Panc1 (cell line): ENCODE data around the gene OTOG. TPM values are rescaled to one million over a fixed set of nuclear protein-coding genes. Genes with fewer than 3 reads are reported as not detected.
"Not testable (repeated sequence)": the region's sequence is repeated elsewhere in the genome, so short reads cannot be mapped to it uniquely, and the experiment has no call there.

Experiments used
- ATAC-seq: fragments of 200-7000 bp; cut with Tn5 transposase; 2 replicates; pipeline ENCODE4 v1.9.1; 2020; ENCODE audit warnings: mild to moderate bottlenecking, moderate library complexity
- BruUV-seq: library from RNA; stranded (reverse); fragments of 400-500 nt; replicated peaks from 2 replicates; lab custom pipeline; 2021; lab: Mats Ljungman, UMichigan
- CTCF ChIA-PET: fragments of 300-600 bp; sonication (Branson Sonifier 250); formaldehyde crosslinking; loops from one replicate; lab custom pipeline; 2022; ENCODE audit warnings: antibody characterized with exemption; lab: Charles Lee
- POLR2A ChIA-PET: fragments of 300-600 bp; sonication (Branson Sonifier 250); formaldehyde crosslinking; loops from one replicate; lab custom pipeline; 2022; ENCODE audit warnings: antibody characterized with exemption; lab: Charles Lee
- DNase-seq: peaks from one replicate; pipeline ENCODE4 v3.0.0-alpha.2; 2010; ENCODE audit warnings: low read depth, low spot score
- H3K27ac ChIP-seq: 2 replicates; pipeline ENCODE4 v1.5.1; 2011; ENCODE audit warnings: mild to moderate bottlenecking, low read length, inconsistent platforms
- H3K27me3 ChIP-seq: fragments of 200-500 bp; sonication (Bioruptor generic); 2 replicates; pipeline ENCODE4 v1.6.0; 2014; ENCODE audit warnings: low read length, inconsistent platforms; ENCODE audit not compliant: control insufficient read depth, insufficient read depth
- H3K36me3 ChIP-seq: fragments of 200-500 bp; sonication (Bioruptor generic); 2 replicates; pipeline ENCODE4 v1.5.1; 2014; ENCODE audit warnings: inconsistent platforms, mild to moderate bottlenecking, low read length, moderate library complexity; ENCODE audit not compliant: control insufficient read depth, insufficient read depth
- H3K4me1 ChIP-seq: 2 replicates; pipeline ENCODE4 v1.5.1; 2011; ENCODE audit warnings: inconsistent platforms, mild to moderate bottlenecking, low read length, moderate library complexity; ENCODE audit not compliant: control insufficient read depth, insufficient read depth
- H3K4me3 ChIP-seq, 2 experiments: 2 replicates each; pipeline ENCODE4 v1.5.1; 2011 to 2012; ENCODE audit warnings: low read depth in 2 of 2, low read length in 2 of 2, mild to moderate bottlenecking in 2 of 2, inconsistent platforms in 1 of 2, moderate library complexity in 1 of 2
- H3K9me3 ChIP-seq: fragments of 200-500 bp; sonication (Bioruptor generic); 2 replicates; pipeline ENCODE4 v1.5.1; 2014; ENCODE audit warnings: low read depth, mild to moderate bottlenecking, inconsistent platforms, low read length, moderate library complexity; ENCODE audit not compliant: control insufficient read depth, insufficient read depth
- POLR2AphosphoS5 ChIP-seq: IDR thresholded peaks from 2 replicates; pipeline ENCODE4 v1.6.1; 2012; ENCODE audit warnings: mild to moderate bottlenecking, low read depth, low read length, moderate library complexity
- SIN3A ChIP-seq: IDR thresholded peaks from 2 replicates; pipeline ENCODE4 v1.6.1; 2012; ENCODE audit warnings: low read depth, mild to moderate bottlenecking, low read length, moderate library complexity, borderline replicate concordance; ENCODE audit not compliant: insufficient read depth
- TCF7L2 ChIP-seq: IDR thresholded peaks from 2 replicates; pipeline ENCODE4 v1.6.1; 2011; ENCODE audit warnings: mild to moderate bottlenecking, low read depth, low read length, inconsistent platforms
- in situ Hi-C: cut with HindIII; loops from 2 replicates; pipeline ENCODE4 v1.10.0; 2016; ENCODE audit warnings: low sequenced_read_pairs, low pct_unique_long_range_greater_than_20kb
- intact Hi-C: fragments of 100-400 bp; cut with micrococcal nuclease; formaldehyde crosslinking; loops from one replicate; pipeline ENCODE4 v1.10.0; 2022; ENCODE audit not compliant: unreplicated experiment
- total RNA-seq: library from RNA; stranded (reverse); gene quantifications from one replicate; pipeline ENCODE4 v1.2.1, GENCODE V29; 2021; ENCODE audit not compliant: unreplicated experiment
- TF ChIP-seq, protein P1 (sequence below), 2 experiments: IDR thresholded peaks; 2 replicates each; pipeline ENCODE4 v1.6.1; 2011 to 2012; ENCODE audit warnings: low read depth in 2 of 2, control low read depth in 1 of 2, low read length in 1 of 2, mild to moderate bottlenecking in 1 of 2, moderate library complexity in 1 of 2; ENCODE audit not compliant: insufficient read depth in 1 of 2
- TF ChIP-seq, protein P2 (sequence below): fragments of 450-650 bp; IDR thresholded peaks from 2 replicates; pipeline ENCODE4 v1.5.1; 2017; ENCODE audit warnings: mild to moderate bottlenecking

The OTOG gene
- total RNA-seq, 1 experiment from 2014 or later, result not detected

DNA sequence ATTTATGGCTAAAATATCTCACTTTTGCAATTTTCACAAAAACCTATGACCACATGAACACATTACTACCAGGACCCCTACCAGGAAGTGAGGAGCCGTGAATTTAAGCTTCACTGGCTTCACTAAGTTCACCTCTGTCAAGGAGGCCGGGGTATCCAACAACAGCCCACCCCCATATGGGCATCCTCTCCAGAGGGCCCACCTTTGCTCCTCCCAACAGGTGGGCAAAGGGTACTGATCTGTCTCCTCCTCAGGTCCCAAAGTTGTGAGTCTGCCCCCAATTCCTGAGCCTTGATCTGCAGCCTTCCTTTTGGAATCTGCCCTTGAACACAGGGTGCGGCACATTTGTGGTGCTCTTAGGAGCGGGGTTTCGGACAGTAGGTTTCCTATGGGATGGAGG lies 66.9 kb downstream of the OTOG start:
- ATAC-seq (no peak), DNase-seq (no peak)
- H3K36me3 ChIP-seq, result no peaks in the 10 kb centered on the region
- CTCF ChIA-PET, result no interaction called here
- in situ Hi-C loops, result no loop called here
- H3K27ac ChIP-seq, result no peak overlapping the region
- no peak overlapping the region for H3K4me3 ChIP-seq
- TF ChIP-seq, protein P1, sequence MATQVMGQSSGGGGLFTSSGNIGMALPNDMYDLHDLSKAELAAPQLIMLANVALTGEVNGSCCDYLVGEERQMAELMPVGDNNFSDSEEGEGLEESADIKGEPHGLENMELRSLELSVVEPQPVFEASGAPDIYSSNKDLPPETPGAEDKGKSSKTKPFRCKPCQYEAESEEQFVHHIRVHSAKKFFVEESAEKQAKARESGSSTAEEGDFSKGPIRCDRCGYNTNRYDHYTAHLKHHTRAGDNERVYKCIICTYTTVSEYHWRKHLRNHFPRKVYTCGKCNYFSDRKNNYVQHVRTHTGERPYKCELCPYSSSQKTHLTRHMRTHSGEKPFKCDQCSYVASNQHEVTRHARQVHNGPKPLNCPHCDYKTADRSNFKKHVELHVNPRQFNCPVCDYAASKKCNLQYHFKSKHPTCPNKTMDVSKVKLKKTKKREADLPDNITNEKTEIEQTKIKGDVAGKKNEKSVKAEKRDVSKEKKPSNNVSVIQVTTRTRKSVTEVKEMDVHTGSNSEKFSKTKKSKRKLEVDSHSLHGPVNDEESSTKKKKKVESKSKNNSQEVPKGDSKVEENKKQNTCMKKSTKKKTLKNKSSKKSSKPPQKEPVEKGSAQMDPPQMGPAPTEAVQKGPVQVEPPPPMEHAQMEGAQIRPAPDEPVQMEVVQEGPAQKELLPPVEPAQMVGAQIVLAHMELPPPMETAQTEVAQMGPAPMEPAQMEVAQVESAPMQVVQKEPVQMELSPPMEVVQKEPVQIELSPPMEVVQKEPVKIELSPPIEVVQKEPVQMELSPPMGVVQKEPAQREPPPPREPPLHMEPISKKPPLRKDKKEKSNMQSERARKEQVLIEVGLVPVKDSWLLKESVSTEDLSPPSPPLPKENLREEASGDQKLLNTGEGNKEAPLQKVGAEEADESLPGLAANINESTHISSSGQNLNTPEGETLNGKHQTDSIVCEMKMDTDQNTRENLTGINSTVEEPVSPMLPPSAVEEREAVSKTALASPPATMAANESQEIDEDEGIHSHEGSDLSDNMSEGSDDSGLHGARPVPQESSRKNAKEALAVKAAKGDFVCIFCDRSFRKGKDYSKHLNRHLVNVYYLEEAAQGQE (IDR thresholded peaks at IDR 0.05; ENCODE audit: insufficient read depth in 1 of 2, low read depth in 2 of 2, low read length in 1 of 2), result no peak
- TF ChIP-seq SIN3A, result no peak
- no peak for TF ChIP-seq POLR2AphosphoS5
- TF ChIP-seq, protein P2, sequence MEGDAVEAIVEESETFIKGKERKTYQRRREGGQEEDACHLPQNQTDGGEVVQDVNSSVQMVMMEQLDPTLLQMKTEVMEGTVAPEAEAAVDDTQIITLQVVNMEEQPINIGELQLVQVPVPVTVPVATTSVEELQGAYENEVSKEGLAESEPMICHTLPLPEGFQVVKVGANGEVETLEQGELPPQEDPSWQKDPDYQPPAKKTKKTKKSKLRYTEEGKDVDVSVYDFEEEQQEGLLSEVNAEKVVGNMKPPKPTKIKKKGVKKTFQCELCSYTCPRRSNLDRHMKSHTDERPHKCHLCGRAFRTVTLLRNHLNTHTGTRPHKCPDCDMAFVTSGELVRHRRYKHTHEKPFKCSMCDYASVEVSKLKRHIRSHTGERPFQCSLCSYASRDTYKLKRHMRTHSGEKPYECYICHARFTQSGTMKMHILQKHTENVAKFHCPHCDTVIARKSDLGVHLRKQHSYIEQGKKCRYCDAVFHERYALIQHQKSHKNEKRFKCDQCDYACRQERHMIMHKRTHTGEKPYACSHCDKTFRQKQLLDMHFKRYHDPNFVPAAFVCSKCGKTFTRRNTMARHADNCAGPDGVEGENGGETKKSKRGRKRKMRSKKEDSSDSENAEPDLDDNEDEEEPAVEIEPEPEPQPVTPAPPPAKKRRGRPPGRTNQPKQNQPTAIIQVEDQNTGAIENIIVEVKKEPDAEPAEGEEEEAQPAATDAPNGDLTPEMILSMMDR, result no peak
- TF ChIP-seq TCF7L2, result no peak
- no TSS peak for BruUV-seq
- no peaks in the 10 kb centered on the region for H3K9me3 ChIP-seq
- POLR2A ChIA-PET, result no interaction called here
- intact Hi-C loops, result no loop called here
- H3K27me3 ChIP-seq, result peaks cover 2% of the 10 kb centered on the region; the same call in 1 of the 2 replicates
- H3K4me1 ChIP-seq, result no peaks in the 10 kb centered on the region

DNA sequence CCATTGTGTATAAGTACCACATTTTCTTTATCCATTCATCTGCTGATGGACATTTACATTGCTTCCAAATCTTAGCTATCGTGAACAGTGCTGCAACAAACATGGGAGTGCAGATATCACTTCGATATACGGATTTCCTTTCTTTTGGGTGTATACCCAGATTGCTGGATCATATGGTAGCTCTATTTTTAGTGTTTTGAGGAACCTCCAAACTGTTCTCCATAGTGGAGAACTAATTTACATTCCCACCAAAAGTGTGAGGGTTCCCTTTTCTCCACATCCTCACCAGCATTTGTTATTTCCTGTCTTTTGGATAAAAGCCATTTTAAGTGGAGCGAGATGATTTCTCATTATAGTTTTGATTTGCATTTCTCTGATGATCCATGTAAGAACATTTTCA lies 75.7 kb downstream of the OTOG start:
- H3K27ac ChIP-seq, H3K27me3 ChIP-seq, intact Hi-C loops, POLR2A ChIA-PET, ATAC-seq, in situ Hi-C loops, DNase-seq, CTCF ChIA-PET, H3K4me1 ChIP-seq, H3K4me3 ChIP-seq, BruUV-seq, H3K36me3 ChIP-seq, H3K9me3 ChIP-seq: not testable (repeated sequence)

DNA sequence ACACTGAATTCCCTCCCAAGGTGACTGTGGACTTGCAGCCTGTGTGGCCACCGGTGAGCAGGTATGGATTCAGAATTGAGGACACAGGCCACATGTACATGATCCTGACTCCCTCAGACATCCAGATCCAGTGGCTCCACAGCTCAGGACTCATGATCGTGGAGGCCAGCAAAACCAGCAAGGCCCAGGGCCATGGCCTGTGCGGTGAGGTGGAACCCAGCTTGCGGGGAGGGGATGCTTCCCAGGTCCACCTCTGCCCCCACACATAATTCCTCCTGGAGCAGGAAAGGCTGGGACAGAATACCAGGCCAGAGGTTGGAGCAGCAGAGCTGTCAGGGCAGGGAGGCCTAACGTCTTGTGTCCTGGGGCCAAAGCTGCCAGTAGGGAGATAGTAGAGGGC lies 82.1 kb downstream of the OTOG start:
- DNase-seq (no peak), ATAC-seq (no peak)
- intact Hi-C loops, result no loop called here
- H3K27ac ChIP-seq, result no peak overlapping the region
- H3K9me3 ChIP-seq, result no peaks in the 10 kb centered on the region
- in situ Hi-C loops, result no loop called here
- TF ChIP-seq SIN3A (no peak), POLR2AphosphoS5 (no peak), TCF7L2 (no peak)
- TF ChIP-seq, protein P2, result no peak
- TF ChIP-seq, protein P1 (IDR thresholded peaks at IDR 0.05; ENCODE audit: insufficient read depth in 1 of 2, low read depth in 2 of 2, low read length in 1 of 2), result no peak
- BruUV-seq, result no TSS peak
- POLR2A ChIA-PET, result no interaction called here
- CTCF ChIA-PET, result no interaction called here
- no peaks in the 10 kb centered on the region for H3K4me1 ChIP-seq
- H3K4me3 ChIP-seq, result no peak overlapping the region
- H3K27me3 ChIP-seq, result peaks cover 5% of the 10 kb centered on the region
- no peaks in the 10 kb centered on the region for H3K36me3 ChIP-seq
